A673 (cell line): ENCODE data around the gene MYO1C. TPM values are rescaled to one million over a fixed set of nuclear protein-coding genes. Genes with fewer than 3 reads are reported as not detected.

Source experiments
- BruUV-seq: library from RNA; stranded (reverse); fragments of 400-500 nt; replicated peaks from 2 replicates; lab custom pipeline; 2021; lab: Mats Ljungman, UMichigan
- CTCF ChIA-PET: fragments of 300-600 bp; sonication (Branson Sonifier 250); formaldehyde crosslinking; loops from one replicate; lab custom pipeline; 2022; ENCODE audit warnings: antibody characterized with exemption; lab: Charles Lee
- POLR2A ChIA-PET: fragments of 300-600 bp; sonication (Branson Sonifier 250); formaldehyde crosslinking; loops from one replicate; lab custom pipeline; 2022; ENCODE audit warnings: antibody characterized with exemption; ENCODE audit not compliant: low non-redundant PET; lab: Charles Lee
- DNase-seq: peaks from one replicate; pipeline ENCODE4 v3.0.0-alpha.2; 2015; ENCODE audit warnings: low spot score
- H3K27ac ChIP-seq: fragments of 200-600 bp; sonication (generic); 2 replicates; pipeline ENCODE4 v1.5.1; 2016; ENCODE audit warnings: mixed run types, low read depth, mild to moderate bottlenecking, mixed read lengths, antibody characterized with exemption, low read length; ENCODE audit not compliant: poor library complexity, severe bottlenecking
- H3K27me3 ChIP-seq: fragments of 200-600 bp; sonication (generic); replicated peaks from 2 replicates; pipeline ENCODE4 v1.6.1; 2017; ENCODE audit warnings: mixed run types, low read depth, mild to moderate bottlenecking, mixed read lengths, antibody characterized with exemption, low read length; ENCODE audit not compliant: insufficient read depth, poor library complexity
- H3K36me3 ChIP-seq: fragments of 200-600 bp; sonication (generic); 2 replicates; pipeline ENCODE4 v1.6.1; 2016; ENCODE audit warnings: mixed run types, mild to moderate bottlenecking, mixed read lengths, antibody characterized with exemption, low read length; ENCODE audit not compliant: insufficient read depth, poor library complexity, severe bottlenecking
- H3K4me1 ChIP-seq: fragments of 200-600 bp; sonication (generic); 2 replicates; pipeline ENCODE4 v1.6.1; 2017; ENCODE audit warnings: mixed run types, mild to moderate bottlenecking, mixed read lengths, antibody characterized with exemption, low read length; ENCODE audit not compliant: insufficient read depth, poor library complexity, severe bottlenecking
- H3K4me3 ChIP-seq: fragments of 200-600 bp; sonication (generic); 2 replicates; pipeline ENCODE4 v1.5.1; 2016; ENCODE audit warnings: low read depth, mixed run types, mild to moderate bottlenecking, mixed read lengths, low read length; ENCODE audit not compliant: poor library complexity, severe bottlenecking
- H3K9me3 ChIP-seq: fragments of 200-600 bp; sonication (generic); 2 replicates; pipeline ENCODE4 v1.6.1; 2016; ENCODE audit warnings: mixed run types, low read depth, mild to moderate bottlenecking, mixed read lengths, antibody characterized with exemption, low read length; ENCODE audit not compliant: poor library complexity, severe bottlenecking
- EZH2 ChIP-seq: fragments of 200-600 bp; sonication (generic); IDR thresholded peaks from 2 replicates; pipeline ENCODE4 v1.6.1; 2017; ENCODE audit warnings: borderline replicate concordance, low read depth, mild to moderate bottlenecking, mixed read lengths, antibody characterized with exemption, low read length; ENCODE audit not compliant: poor library complexity, severe bottlenecking
- intact Hi-C: fragments of 100-400 bp; cut with micrococcal nuclease; formaldehyde crosslinking; loops from one replicate; pipeline ENCODE4 v1.10.0; 2022; ENCODE audit not compliant: unreplicated experiment
- total RNA-seq: library from RNA; stranded (reverse); gene quantifications from 2 replicates; pipeline ENCODE4 v1.2.3, GENCODE V29; 2021
- TF ChIP-seq, protein P1 (sequence below): fragments of 300-800, 200-600 bp; sonication (generic); conservative IDR thresholded peaks from 2 replicates; pipeline ENCODE4 v1.5.1; 2017; ENCODE audit warnings: low read depth, mild to moderate bottlenecking, antibody characterized with exemption, low read length, moderate library complexity, mixed read lengths

Gene MYO1C
- total RNA-seq, 1 experiment from 2014 or later, result 103 TPM

- TF ChIP-seq, protein P1, sequence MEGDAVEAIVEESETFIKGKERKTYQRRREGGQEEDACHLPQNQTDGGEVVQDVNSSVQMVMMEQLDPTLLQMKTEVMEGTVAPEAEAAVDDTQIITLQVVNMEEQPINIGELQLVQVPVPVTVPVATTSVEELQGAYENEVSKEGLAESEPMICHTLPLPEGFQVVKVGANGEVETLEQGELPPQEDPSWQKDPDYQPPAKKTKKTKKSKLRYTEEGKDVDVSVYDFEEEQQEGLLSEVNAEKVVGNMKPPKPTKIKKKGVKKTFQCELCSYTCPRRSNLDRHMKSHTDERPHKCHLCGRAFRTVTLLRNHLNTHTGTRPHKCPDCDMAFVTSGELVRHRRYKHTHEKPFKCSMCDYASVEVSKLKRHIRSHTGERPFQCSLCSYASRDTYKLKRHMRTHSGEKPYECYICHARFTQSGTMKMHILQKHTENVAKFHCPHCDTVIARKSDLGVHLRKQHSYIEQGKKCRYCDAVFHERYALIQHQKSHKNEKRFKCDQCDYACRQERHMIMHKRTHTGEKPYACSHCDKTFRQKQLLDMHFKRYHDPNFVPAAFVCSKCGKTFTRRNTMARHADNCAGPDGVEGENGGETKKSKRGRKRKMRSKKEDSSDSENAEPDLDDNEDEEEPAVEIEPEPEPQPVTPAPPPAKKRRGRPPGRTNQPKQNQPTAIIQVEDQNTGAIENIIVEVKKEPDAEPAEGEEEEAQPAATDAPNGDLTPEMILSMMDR, result no peak
- no peak for TF ChIP-seq EZH2
- no peak overlapping the region for H3K4me3 ChIP-seq
- BruUV-seq, result no TSS peak
- ChIA-PET POLR2A (no interaction called here), CTCF (no interaction called here)
- intact Hi-C loops, result no loop called here
- H3K36me3 ChIP-seq, result no peaks in the 10 kb centered on the region
- H3K4me1 ChIP-seq, result no peaks in the 10 kb centered on the region
- no peak overlapping the region for H3K27ac ChIP-seq
- no peak for DNase-seq
- H3K27me3 ChIP-seq, result no peaks in the 10 kb centered on the region
- no peaks in the 10 kb centered on the region for H3K9me3 ChIP-seq
Measured at GRCh38 chr17:1498869-1499268, 6.4 kb upstream of the MYO1C start.

DNA sequence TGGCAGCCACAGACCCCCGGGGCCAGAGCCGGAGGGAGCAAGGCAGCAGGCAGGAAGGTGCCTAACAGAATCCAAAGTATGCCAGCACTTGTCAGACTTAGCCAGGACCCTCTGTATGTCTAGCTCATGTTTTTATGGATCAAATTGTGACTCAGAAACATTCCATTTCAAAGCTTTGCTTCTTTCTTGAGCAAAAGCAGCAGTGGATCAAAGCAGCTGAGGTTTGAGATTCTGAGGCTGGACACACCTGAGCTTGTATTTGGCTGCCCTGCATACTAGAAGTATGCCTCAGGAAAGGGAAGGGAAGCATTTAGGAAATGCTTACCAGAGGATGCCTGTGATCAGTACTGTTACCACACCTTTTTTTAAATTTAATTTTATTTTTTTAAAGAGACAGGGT lies 5.7 kb upstream of the MYO1C start:
- POLR2A ChIA-PET, result no interaction called here

DNA sequence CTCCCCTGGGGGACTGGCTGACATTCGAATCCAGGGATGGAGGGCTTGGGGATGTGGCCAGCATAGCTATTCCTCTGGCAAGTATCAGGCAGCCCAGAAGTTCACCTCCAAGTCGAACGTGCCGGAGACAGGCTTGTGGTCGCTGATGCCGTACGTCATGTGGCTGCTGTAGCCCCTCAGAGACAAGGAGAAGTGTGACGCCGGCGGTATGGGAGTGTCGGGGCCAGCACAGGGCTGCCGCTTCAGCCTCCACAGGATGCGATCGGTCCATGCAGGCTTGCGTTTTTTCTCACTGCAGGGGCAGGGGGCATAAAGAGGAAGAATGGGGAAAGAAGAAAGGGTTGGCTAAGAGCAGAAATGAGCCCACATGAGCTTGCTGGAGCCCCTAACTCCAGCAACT lies 5.3 kb upstream of the MYO1C start:
- Histone ChIP-seq H3K27me3 (no peaks in the 10 kb centered on the region), H3K4me3 (no peak overlapping the region), H3K36me3 (no peaks in the 10 kb centered on the region), H3K4me1 (no peaks in the 10 kb centered on the region), H3K9me3 (no peaks in the 10 kb centered on the region), H3K27ac (no peak overlapping the region)
- ChIA-PET CTCF (interaction anchor here (1.1 kb wide), 1 partner anchor 35 kb away, joined by 3 read pairs; no protein-coding TSS in a partner anchor), POLR2A (no interaction called here)
- TF ChIP-seq, protein P1, result no peak
- TF ChIP-seq EZH2, result no peak
- BruUV-seq, result no TSS peak
- DNase-seq, result no peak
- intact Hi-C loops, result no loop called here

More for the DNA sequence above, 5.7 kb upstream of the MYO1C start:
- no peak overlapping the region for H3K27ac ChIP-seq
- no peak for DNase-seq
- CTCF ChIA-PET, result interaction anchor here (1.1 kb wide), 1 partner anchor 35 kb away, joined by 3 read pairs; no protein-coding TSS in a partner anchor
- H3K9me3 ChIP-seq, result no peaks in the 10 kb centered on the region
- BruUV-seq, result no TSS peak
- no peak for TF ChIP-seq EZH2
- TF ChIP-seq, protein P1, result no peak
- no peak overlapping the region for H3K4me3 ChIP-seq
- H3K36me3 ChIP-seq, result no peaks in the 10 kb centered on the region
- intact Hi-C loops, result no loop called here
- H3K27me3 ChIP-seq, result no peaks in the 10 kb centered on the region
- H3K4me1 ChIP-seq, result no peaks in the 10 kb centered on the region
